K562 (cell line): ENCODE data around the gene ENTPD3. TPM values are rescaled to one million over a fixed set of nuclear protein-coding genes. Genes with fewer than 3 reads are reported as not detected.

Experiments
- ATF1 ChIP-seq, 2 experiments: fragments of 450-650 bp in 1 of 2; IDR thresholded peaks; 2 replicates each; pipeline ENCODE4 v1.6.1; 2016; ENCODE audit warnings: missing compliant biosample characterization in 1 of 2, missing genetic modification characterization in 1 of 2
- DMBX1 ChIP-seq: fragments of 250-450 bp; sonication (Bioruptor Pico); IDR thresholded peaks from 2 replicates; pipeline ENCODE4 v1.8.0; 2022; ENCODE audit warnings: inconsistent platforms, mild to moderate bottlenecking, moderate library complexity, borderline replicate concordance
- ETV6 ChIP-seq, 3 experiments: fragments of 150-350 bp in 1 of 3; sonication (generic) in 1 of 3; formaldehyde crosslinking in 1 of 3; IDR thresholded peaks; 2 replicates each; pipeline versions ENCODE4 v1.6.1 to v1.8.0; 2014 to 2022; ENCODE audit warnings: borderline replicate concordance in 2 of 3, low read depth in 2 of 3, antibody characterized with exemption in 1 of 3, low read length in 1 of 3, mild to moderate bottlenecking in 1 of 3, missing genetic modification reagents in 1 of 3
- HCFC1 ChIP-seq: IDR thresholded peaks from 2 replicates; pipeline ENCODE4 v1.6.1; 2012; ENCODE audit warnings: low read depth, low read length, improper control_type of control experiment
- MYBL2 ChIP-seq, 2 experiments: fragments of 450-650 bp in 1 of 2; sonication (generic) in 1 of 2; formaldehyde crosslinking in 1 of 2; IDR thresholded peaks; 2 replicates each; pipeline versions ENCODE4 v1.6.1 to v1.8.1; 2017 to 2022; ENCODE audit warnings: borderline replicate concordance in 1 of 2, inconsistent platforms in 1 of 2, low read depth in 1 of 2, mild to moderate bottlenecking in 1 of 2, missing genetic modification reagents in 1 of 2, moderate library complexity in 1 of 2
- NFIC ChIP-seq: fragments of 450-650 bp; IDR thresholded peaks from 2 replicates; pipeline ENCODE4 v1.6.1; 2017; ENCODE audit warnings: mild to moderate bottlenecking, inconsistent platforms
- NR4A1 ChIP-seq, 2 experiments: fragments of 250-450 bp in 1 of 2; fragments of 450-650 bp in 1 of 2; sonication (Bioruptor Pico) in 1 of 2; IDR thresholded peaks; 2 replicates each; pipeline versions ENCODE4 v1.4.0 to v1.6.1; 2016 to 2020; ENCODE audit warnings: mild to moderate bottlenecking in 2 of 2, missing compliant biosample characterization in 1 of 2, missing genetic modification characterization in 1 of 2, moderate library complexity in 1 of 2
- POLR2AphosphoS5 ChIP-seq: IDR thresholded peaks from 2 replicates; pipeline ENCODE4 v1.6.1; 2011; ENCODE audit warnings: mild to moderate bottlenecking, low read depth, low read length, moderate library complexity; ENCODE audit not compliant: control insufficient read depth, insufficient read depth
- POLR2B ChIP-seq: fragments of 450-650 bp; IDR thresholded peaks from 2 replicates; pipeline ENCODE4 v1.6.1; 2018; ENCODE audit warnings: low read depth; ENCODE audit not compliant: partially characterized antibody
- PTRF ChIP-seq: fragments of 450-650 bp; IDR thresholded peaks from 2 replicates; pipeline ENCODE4 v1.6.1; 2016; ENCODE audit warnings: mild to moderate bottlenecking, missing genetic modification characterization, missing compliant biosample characterization
- TBL1XR1 ChIP-seq, 2 experiments: IDR thresholded peaks; 2 replicates each; pipeline ENCODE4 v1.6.1; 2012; ENCODE audit warnings: improper control_type of control experiment in 2 of 2, low read length in 2 of 2, mild to moderate bottlenecking in 1 of 2
- YY1 ChIP-seq, 3 experiments: IDR thresholded peaks; 2 replicates each; pipeline ENCODE4 v1.6.1; 2011; ENCODE audit warnings: low read length in 2 of 3, mild to moderate bottlenecking in 2 of 3, moderate library complexity in 2 of 3, borderline replicate concordance in 1 of 3, control low read depth in 1 of 3, low read depth in 1 of 3; ENCODE audit not compliant: insufficient read depth in 3 of 3, insufficient replicate concordance in 2 of 3, control insufficient read depth in 1 of 3, insufficient read length in 1 of 3; ENCODE audit errors: extremely low read depth in 1 of 3
- ZNF197 ChIP-seq: fragments of 200-800 bp; sonication (Bioruptor generic); IDR thresholded peaks from 2 replicates; pipeline ENCODE4 v1.6.1; 2016; ENCODE audit warnings: low read depth, missing genetic modification characterization, missing compliant biosample characterization
- ZNF212 ChIP-seq: fragments of 450-650 bp; formaldehyde crosslinking; IDR thresholded peaks from 2 replicates; pipeline ENCODE4 v1.4.0; 2020; ENCODE audit warnings: mild to moderate bottlenecking
- ZZZ3 ChIP-seq: fragments of 450-650 bp; IDR thresholded peaks from 2 replicates; pipeline ENCODE4 v1.6.1; 2016; ENCODE audit warnings: antibody characterized with exemption, mild to moderate bottlenecking, moderate library complexity
- polyA plus RNA-seq, 8 experiments: library from polyadenylated mRNA; depleted of rRNA in 4 of 8; stranded (reverse) in 5 of 8; unstranded in 3 of 8; fragments of >200 nt; fragmentation: Nextera tagmentation in 2 of 8; fragmentation: Illumina TruSeq in 1 of 8; extraction: Ambion mirVana in 2 of 8; extraction: Trizol in 1 of 8; gene quantifications; 2 replicates each; pipeline versions ENCODE4 v1.2.1 to v1.2.3, GENCODE V29; 2011 to 2014; ENCODE audit warnings: inconsistent platforms in 1 of 8, missing spikeins in 1 of 8
- total RNA-seq, 7 experiments: library from RNA; depleted of rRNA in 6 of 7; stranded (reverse); fragments of >200 nt in 6 of 7; fragmentation: Illumina TruSeq in 2 of 7; extraction: Trizol in 2 of 7; gene quantifications; 2 replicates each; pipeline versions ENCODE4 v1.2.1 to v1.2.3, GENCODE V29; 2011 to 2021; ENCODE audit warnings: low replicate concordance in 1 of 7
- TF ChIP-seq, protein P1 (sequence below), 2 experiments: fragments of 450-650 bp; conservative IDR thresholded peaks; 2 replicates each; pipeline ENCODE4 v1.6.1; 2017; ENCODE audit warnings: mild to moderate bottlenecking in 2 of 2, moderate library complexity in 2 of 2
- TF ChIP-seq, protein P2 (sequence below): fragments of 250-450 bp; sonication (Bioruptor Pico); IDR thresholded peaks from 2 replicates; pipeline ENCODE4 v1.5.1; 2021; ENCODE audit warnings: mild to moderate bottlenecking

ENTPD3 gene
- total and polyA plus RNA-seq, 9 of the 15 experiments (the other 6 are each of a cell fraction or from before 2014, with no cell fraction given) = 0.23 to 2.1 (median 0.58) TPM

DNA sequence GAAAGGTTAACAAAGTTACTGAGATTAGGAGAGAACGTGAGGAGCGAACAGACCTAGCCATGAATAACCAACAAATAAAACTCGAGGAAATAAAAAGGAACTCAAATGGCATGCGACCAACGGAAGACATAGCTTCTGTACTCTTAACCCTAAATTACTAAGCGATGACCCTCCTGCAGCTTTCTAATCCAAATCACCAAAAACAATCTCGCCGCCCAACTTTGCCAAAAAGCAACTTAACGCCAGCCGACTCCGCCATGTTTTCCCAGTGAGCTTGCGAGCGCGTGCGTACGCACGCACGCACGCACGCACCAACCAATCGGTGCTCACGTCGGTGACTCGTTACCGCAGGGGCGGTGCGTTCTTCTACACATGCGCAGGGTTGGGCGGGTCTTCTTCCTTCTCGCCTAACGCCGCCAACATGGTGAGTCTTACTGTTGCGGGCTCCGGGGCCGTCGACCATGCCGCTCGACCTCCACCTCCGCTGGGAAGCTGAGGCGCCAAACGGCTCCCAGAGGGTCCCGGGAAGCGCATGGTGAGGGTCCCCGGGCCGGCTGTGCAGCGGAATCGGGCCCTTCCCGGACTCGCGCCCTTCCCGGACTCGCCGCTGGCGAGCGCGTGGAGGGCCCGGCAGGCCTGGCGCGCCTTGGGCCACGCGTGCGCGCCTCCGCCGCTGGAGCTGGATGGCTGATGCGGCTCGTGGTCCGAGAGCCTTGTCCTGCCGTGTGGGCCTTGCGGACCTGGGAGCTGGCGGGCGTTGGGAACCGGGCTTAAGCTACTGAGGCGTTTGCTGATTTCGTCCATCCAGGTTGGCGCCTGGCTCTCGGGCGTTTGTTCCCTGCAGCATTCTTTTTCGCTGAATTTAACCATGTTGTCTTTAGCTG, 70.2 kb downstream of the ENTPD3 start, which contains the start of gene RPL14 (continued):
- TF ChIP-seq YY1 (IDR thresholded peaks at IDR 0.05; ENCODE audit: borderline replicate concordance in 1 of 3, control insufficient read depth in 1 of 3, extremely low read depth in 1 of 3, insufficient read depth in 3 of 3, insufficient read length in 1 of 3, insufficient replicate concordance in 2 of 3, low read depth in 1 of 3, low read length in 2 of 3) = peak; percentile 90 to 98 (median 97)
- TF ChIP-seq PTRF (tag) = no peak
- TF ChIP-seq, protein P1, sequence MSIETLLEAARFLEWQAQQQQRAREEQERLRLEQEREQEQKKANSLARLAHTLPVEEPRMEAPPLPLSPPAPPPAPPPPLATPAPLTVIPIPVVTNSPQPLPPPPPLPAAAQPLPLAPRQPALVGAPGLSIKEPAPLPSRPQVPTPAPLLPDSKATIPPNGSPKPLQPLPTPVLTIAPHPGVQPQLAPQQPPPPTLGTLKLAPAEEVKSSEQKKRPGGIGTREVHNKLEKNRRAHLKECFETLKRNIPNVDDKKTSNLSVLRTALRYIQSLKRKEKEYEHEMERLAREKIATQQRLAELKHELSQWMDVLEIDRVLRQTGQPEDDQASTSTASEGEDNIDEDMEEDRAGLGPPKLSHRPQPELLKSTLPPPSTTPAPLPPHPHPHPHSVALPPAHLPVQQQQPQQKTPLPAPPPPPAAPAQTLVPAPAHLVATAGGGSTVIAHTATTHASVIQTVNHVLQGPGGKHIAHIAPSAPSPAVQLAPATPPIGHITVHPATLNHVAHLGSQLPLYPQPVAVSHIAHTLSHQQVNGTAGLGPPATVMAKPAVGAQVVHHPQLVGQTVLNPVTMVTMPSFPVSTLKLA (conservative IDR thresholded peaks at IDR 0.05) = peak; percentile 93 to 96
- no peak for TF ChIP-seq ETV6 (IDR thresholded peaks at IDR 0.05; ENCODE audit: borderline replicate concordance in 1 of 2, low read depth in 2 of 2, low read length in 1 of 2)
- no peak; the same call in 1 of the 2 replicates for TF ChIP-seq ETV6 (CRISPR knock-in tag; IDR thresholded peaks at IDR 0.05; ENCODE audit: borderline replicate concordance)
- no peak for TF ChIP-seq ATF1 (CRISPR knock-in tag; IDR thresholded peaks at IDR 0.05)
- peak; percentile 94 for TF ChIP-seq ATF1 (tag; IDR thresholded peaks at IDR 0.05)
- TF ChIP-seq DMBX1 (CRISPR knock-in tag) = peak; percentile 59; the same call in 1 of the 2 replicates
- 0 out of 2 replicates have a peak, but pooled peaks have one; percentile 57 for TF ChIP-seq ZZZ3
- 0 out of 2 replicates have a peak, but pooled peaks have one; percentile 44 for TF ChIP-seq ZNF197
- no peak for TF ChIP-seq MYBL2 (IDR thresholded peaks at IDR 0.05; ENCODE audit: low read depth)
- TF ChIP-seq MYBL2 (CRISPR knock-in tag; IDR thresholded peaks at IDR 0.05; ENCODE audit: borderline replicate concordance) = no peak
- TF ChIP-seq POLR2AphosphoS5 = peak; percentile 98
- TF ChIP-seq TBL1XR1 (IDR thresholded peaks at IDR 0.05; ENCODE audit: low read length in 2 of 2) = peak in 1 of 2 experiments; percentile 68; a peak in 2 of 4 replicates
- peak; percentile 46; the same call in 1 of the 2 replicates for TF ChIP-seq ZNF212 (CRISPR knock-in tag)
- peak; percentile 62 for TF ChIP-seq NFIC
- peak; percentile 66 for TF ChIP-seq HCFC1
- TF ChIP-seq NR4A1 (CRISPR knock-in tag; IDR thresholded peaks at IDR 0.05) = no peak
- TF ChIP-seq NR4A1 (tag; IDR thresholded peaks at IDR 0.05) = 0 out of 2 replicates have a peak, but pooled peaks have one; percentile 14
- TF ChIP-seq POLR2B = peak; percentile 97
- TF ChIP-seq, protein P2, sequence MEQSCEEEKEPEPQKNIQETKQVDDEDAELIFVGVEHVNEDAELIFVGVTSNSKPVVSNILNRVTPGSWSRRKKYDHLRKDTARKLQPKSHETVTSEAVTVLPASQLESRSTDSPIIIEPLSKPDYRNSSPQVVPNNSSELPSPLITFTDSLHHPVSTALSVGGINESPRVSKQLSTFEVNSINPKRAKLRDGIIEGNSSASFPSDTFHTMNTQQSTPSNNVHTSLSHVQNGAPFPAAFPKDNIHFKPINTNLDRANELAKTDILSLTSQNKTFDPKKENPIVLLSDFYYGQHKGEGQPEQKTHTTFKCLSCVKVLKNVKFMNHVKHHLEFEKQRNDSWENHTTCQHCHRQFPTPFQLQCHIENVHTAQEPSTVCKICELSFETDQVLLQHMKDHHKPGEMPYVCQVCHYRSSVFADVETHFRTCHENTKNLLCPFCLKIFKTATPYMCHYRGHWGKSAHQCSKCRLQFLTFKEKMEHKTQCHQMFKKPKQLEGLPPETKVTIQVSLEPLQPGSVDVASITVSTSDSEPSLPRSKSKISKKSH (CRISPR knock-in tag) = no peak
